Hepatocyte (in vitro differentiated cells): ENCODE data around the gene AXIN1. TPM values are rescaled to one million over a fixed set of nuclear protein-coding genes. Genes with fewer than 3 reads are reported as not detected.

Experiments used
- DNase-seq: peaks from one replicate; pipeline ENCODE4 v3.0.0-alpha.2; 2016; ENCODE audit warnings: low spot score
- H2AFZ ChIP-seq: fragments of 200-600 bp; sonication (generic); 2 replicates; pipeline ENCODE4 v1.6.0; 2016; ENCODE audit warnings: antibody characterized with exemption, mild to moderate bottlenecking
- H3K27ac ChIP-seq: fragments of 200-600 bp; sonication (generic); 2 replicates; pipeline ENCODE4 v1.5.1; 2016; ENCODE audit warnings: mild to moderate bottlenecking
- H3K27me3 ChIP-seq: fragments of 200-600 bp; sonication (generic); 2 replicates; pipeline ENCODE4 v1.6.1; 2016
- H3K36me3 ChIP-seq: fragments of 200-600 bp; sonication (generic); replicated peaks from 2 replicates; pipeline ENCODE4 v1.5.1; 2016; ENCODE audit warnings: low read depth; ENCODE audit not compliant: insufficient read depth
- H3K4me1 ChIP-seq: fragments of 200-600 bp; sonication (generic); 2 replicates; pipeline ENCODE4 v1.5.1; 2016; ENCODE audit warnings: mild to moderate bottlenecking, moderate library complexity; ENCODE audit not compliant: insufficient read depth
- H3K4me2 ChIP-seq: fragments of 200-600 bp; sonication (generic); 2 replicates; pipeline ENCODE4 v1.6.0; 2016
- H3K4me3 ChIP-seq: fragments of 200-600 bp; sonication (generic); 2 replicates; pipeline ENCODE4 v1.5.1; 2016; ENCODE audit warnings: mild to moderate bottlenecking
- H3K79me2 ChIP-seq: fragments of 200-600 bp; sonication (generic); 2 replicates; pipeline ENCODE4 v1.6.0; 2017; ENCODE audit warnings: mild to moderate bottlenecking
- H3K9me2 ChIP-seq: fragments of 200-600 bp; sonication (generic); replicated peaks from 2 replicates; pipeline ENCODE4 v1.6.0; 2017; ENCODE audit warnings: mild to moderate bottlenecking; ENCODE audit not compliant: insufficient read depth
- H3K9me3 ChIP-seq: fragments of 200-600 bp; sonication (generic); 2 replicates; pipeline ENCODE4 v1.5.1; 2016; ENCODE audit warnings: low read depth, mild to moderate bottlenecking
- H4K20me1 ChIP-seq: fragments of 200-600 bp; sonication (generic); 2 replicates; pipeline ENCODE4 v1.6.0; 2016; ENCODE audit warnings: mild to moderate bottlenecking; ENCODE audit not compliant: insufficient read depth, poor library complexity, severe bottlenecking
- CTCF ChIP-seq: fragments of 200-600 bp; sonication (generic); IDR thresholded peaks from 2 replicates; pipeline ENCODE4 v1.5.1; 2016; ENCODE audit warnings: antibody characterized with exemption, mild to moderate bottlenecking; ENCODE audit not compliant: poor library complexity
- EZH2 ChIP-seq: fragments of 200-600 bp; sonication (generic); IDR thresholded peaks from 2 replicates; pipeline ENCODE4 v1.6.1; 2016; ENCODE audit warnings: antibody characterized with exemption, mild to moderate bottlenecking, borderline replicate concordance
- EZH2phosphoT487 ChIP-seq: fragments of 200-600 bp; sonication (generic); IDR thresholded peaks from one replicate; pipeline ENCODE4 v1.6.1; 2018; ENCODE audit warnings: antibody characterized with exemption, mild to moderate bottlenecking, low read depth, moderate library complexity; ENCODE audit not compliant: unreplicated experiment, severe bottlenecking
- WGBS: methylation state at CpG from one replicate; pipeline ENCODE4 v1.1.6; 2016; ENCODE audit warnings: low lambda C conversion rate; ENCODE audit errors: missing lambda C conversion rate; 5-methylcytosine and 5-hydroxymethylcytosine counted together
- polyA plus RNA-seq: library from polyadenylated mRNA; unstranded; fragments of >200 nt; fragmentation: Nextera tagmentation; extraction: Ambion mirVana; gene quantifications from 2 replicates; pipeline ENCODE4 v1.2.1, GENCODE V29; 2016
- total RNA-seq: library from RNA; depleted of rRNA; stranded (reverse); fragments of >200 nt; gene quantifications from 2 replicates; pipeline ENCODE4 v1.2.3, GENCODE V29; 2014

The AXIN1 gene
- total and polyA plus RNA-seq, 2 experiments from 2014 or later = 16.1 to 27.2 TPM

- Histone ChIP-seq H3K4me3 (no peak overlapping the region), H3K27ac (no peak overlapping the region), H2AFZ (no peak overlapping the region), H4K20me1 (no peaks in the 10 kb centered on the region), H3K79me2 (peaks cover 4% of the 10 kb centered on the region), H3K9me2 (no peaks in the 10 kb centered on the region), H3K9me3 (no peaks in the 10 kb centered on the region), H3K36me3 (no peaks in the 10 kb centered on the region), H3K4me1 (peaks cover 4% of the 10 kb centered on the region), H3K4me2 (no peak overlapping the region), H3K27me3 (no peaks in the 10 kb centered on the region)
- DNase-seq = no peak
- no peak for TF ChIP-seq EZH2
- TF ChIP-seq EZH2phosphoT487 = no peak
- no peak for TF ChIP-seq CTCF
- WGBS = 92% methylated on average over 10 of the region's 10 CpGs
These were observed 14.0 kb upstream of the AXIN1 start for GRCh38 chr16:366476-366875.

- Histone ChIP-seq H3K27me3 (no peaks in the 10 kb centered on the region), H3K27ac (no peak overlapping the region), H3K4me2 (no peak overlapping the region), H3K79me2 (peaks cover 3% of the 10 kb centered on the region), H4K20me1 (no peaks in the 10 kb centered on the region), H3K4me1 (no peaks in the 10 kb centered on the region), H3K36me3 (no peaks in the 10 kb centered on the region), H3K9me3 (no peaks in the 10 kb centered on the region), H2AFZ (no peak overlapping the region), H3K4me3 (no peak overlapping the region), H3K9me2 (no peaks in the 10 kb centered on the region)
- 75% methylated on average over 19 of the region's 19 CpGs for WGBS
- TF ChIP-seq EZH2phosphoT487 (no peak), CTCF (no peak), EZH2 (no peak)
- no peak for DNase-seq
These were observed 12.3 kb upstream of the AXIN1 start for GRCh38 chr16:364595-365491.

GRCh38 chr16:363766-364490 lies 11.4 kb upstream of the AXIN1 start:
- 61% methylated on average over 16 of the region's 24 CpGs for WGBS
- no peak overlapping the region for H3K4me3 ChIP-seq
- H3K4me2 ChIP-seq = no peak overlapping the region
- no peaks in the 10 kb centered on the region for H3K36me3 ChIP-seq
- no peaks in the 10 kb centered on the region for H3K4me1 ChIP-seq
- no peak overlapping the region for H2AFZ ChIP-seq
- no peak for TF ChIP-seq CTCF
- no peak for TF ChIP-seq EZH2
- no peak for TF ChIP-seq EZH2phosphoT487
- no peaks in the 10 kb centered on the region for H3K79me2 ChIP-seq
- no peaks in the 10 kb centered on the region for H3K27me3 ChIP-seq
- H4K20me1 ChIP-seq = no peaks in the 10 kb centered on the region
- DNase-seq = no peak
- no peaks in the 10 kb centered on the region for H3K9me3 ChIP-seq
- H3K9me2 ChIP-seq = no peaks in the 10 kb centered on the region
- no peak overlapping the region for H3K27ac ChIP-seq
